Heart left ventricle (tissue), 16 donors: Measurements from ENCODE around the gene PRKAA2. TPM values are rescaled to one million over a fixed set of nuclear protein-coding genes. Genes with fewer than 3 reads are reported as not detected.

Experiments
- ATAC-seq, 4 donors: fragments of 200-7000 bp; cut with Tn5 transposase; one replicate each; pipeline ENCODE4 v1.9.1; 2020 to 2022; ENCODE audit warnings: moderate library complexity in 4 of 4, mild to moderate bottlenecking in 3 of 4, moderate number of reproducible peaks in 1 of 4
- DNase-seq, 5 donors: peaks; one replicate each; pipeline ENCODE4 v3.0.0-alpha.2; 2020
- H3K27ac ChIP-seq, 12 donors: fragments of 200-600 bp; sonication (generic) in 4 of 12; one replicate each; pipeline versions ENCODE4 v1.5.0 to v1.8.0; 2016 to 2022; ENCODE audit warnings: mild to moderate bottlenecking in 2 of 12
- H3K27me3 ChIP-seq, 9 donors: fragments of 200-600 bp; sonication (generic) in 2 of 9; one replicate each; pipeline versions ENCODE4 v1.5.1 to v1.8.0; 2016 to 2022; ENCODE audit warnings: mild to moderate bottlenecking in 3 of 9
- H3K36me3 ChIP-seq, 9 donors: fragments of 200-600 bp; sonication (generic) in 2 of 9; one replicate each; pipeline versions ENCODE4 v1.5.0 to v1.8.0; 2018 to 2022; ENCODE audit warnings: mild to moderate bottlenecking in 2 of 9
- H3K4me1 ChIP-seq, 12 donors: fragments of 200-600 bp; sonication (generic) in 4 of 12; one replicate each; pipeline versions ENCODE4 v1.5.0 to v1.8.0; 2016 to 2022; ENCODE audit warnings: mild to moderate bottlenecking in 3 of 12
- H3K4me3 ChIP-seq, 12 donors: fragments of 200-600 bp; sonication (generic) in 4 of 12; one replicate each; pipeline versions ENCODE4 v1.5.0 to v1.8.0; 2017 to 2022; ENCODE audit warnings: mild to moderate bottlenecking in 9 of 12, moderate library complexity in 4 of 12
- H3K9me3 ChIP-seq, 12 donors: fragments of 200-600 bp; sonication (generic) in 4 of 12; one replicate each; pipeline versions ENCODE4 v1.5.0 to v1.8.0; 2016 to 2022; ENCODE audit warnings: mild to moderate bottlenecking in 1 of 12
- CTCF ChIP-seq, 12 donors: fragments of 200-600 bp; sonication (generic) in 4 of 12; IDR thresholded peaks; one replicate each; pipeline versions ENCODE4 v1.5.0 to v1.8.0; 2018 to 2022; ENCODE audit warnings: antibody characterized with exemption in 12 of 12, mild to moderate bottlenecking in 5 of 12
- POLR2A ChIP-seq, 2 donors: fragments of 450-650 bp; IDR thresholded peaks; one replicate each; pipeline ENCODE4 v1.6.1; 2017; ENCODE audit warnings: antibody characterized with exemption in 2 of 2, mild to moderate bottlenecking in 2 of 2, moderate library complexity in 2 of 2
- WGBS, 4 donors: extraction: QIAGEN DNeasy Blood & Tissue Kit in 2 of 4; methylation state at CpG; one replicate each; pipeline versions ENCODE4 v1.1.5 to v1.1.7; 2013 to 2018; 5-methylcytosine and 5-hydroxymethylcytosine counted together
- intact Hi-C, 10 donors: fragments of 100-400 bp; cut with DNase I; formaldehyde crosslinking; loops; one replicate each; pipeline versions ENCODE4 v1.11.1 to v1.14.2; 2022
- polyA plus RNA-seq, 2 donors: library from polyadenylated mRNA; stranded (reverse); fragments of 200-250 nt; gene quantifications; one replicate each; pipeline ENCODE4 v1.2.3, GENCODE V29; 2013
- total RNA-seq, 9 donors: library from RNA; depleted of rRNA in 2 of 9; stranded (reverse); fragments of >200 nt in 2 of 9; fragmentation: NEBNext Ultra II Directional in 3 of 9; extraction: Animal tissue kit (Norgen Biotek cat#: 25700) in 3 of 9; gene quantifications; one replicate each; pipeline versions ENCODE4 v1.1.0 to v1.2.4, GENCODE V29; 2016 to 2023
- donor health status: ischemic (EF 13 %, LVEDD 7.1; RV severe dilation, severe dysfunction).
- donor health status: healthy with polysubstance abuse.
- donor health status: DM: no; HTN: yes; CAD: no.
- donor health status: DM: no; HTN: no; CAD: no.
- donor health status: ischemic (EF 25% LVEDD 6.9; RV normal size, moderate dysfunction).
- donor health status: ischemic (EF 25% LVEDD 5.7; RV mildly dilated, moderate dysfunction).
- donor health status: healthy.
- donor health status: DM: yes; HTN: yes; CAD: no.
- donor health status: ischemic (EF 35%, LVEDD 5.7; RV mildly dilated, moderate dysfunction).
- donor health status: nonischemic (EF 11% LVEDD 7.7; RV severe dilation, severe dysfunction).
- donor health status: DM: yes; HTN: yes; CAD: no.
- donor health status: PGD.
- donor health status: ischemic (EF 29% LVEDD 5.4; RV normal size, mild dysfunction).
- donor health status: nonischemic (EF 23%, LVEDD 6.1; RV moderate dilation, normal function).

The PRKAA2 gene
- total and polyA plus RNA-seq, 11 donors: 17.6 to 163 (median 105) TPM

GRCh38 chr1:56663846-56664245, 18.7 kb downstream of the PRKAA2 start:
- no peak for ATAC-seq
- WGBS, 4 donors: 84 to 92% (median 90%) methylated on average over 3 of the region's 3 CpGs

GRCh38 chr1:56665384-56665783, 20.3 kb downstream of the PRKAA2 start:
- Histone ChIP-seq H3K4me3 (no peak overlapping the region), H3K27me3 (no peaks in the 10 kb centered on the region), H3K36me3 (no peaks in the 10 kb centered on the region), H3K9me3 (no peaks in the 10 kb centered on the region), H3K4me1 (peaks cover 0 to 30% (median 4%) of the 10 kb centered on the region in 12 donors), H3K27ac (peak overlapping the region in 1 of 12 donors; percentile 25)
- DNase-seq (no peak), ATAC-seq (no peak)
- no peak for TF ChIP-seq CTCF (IDR thresholded peaks at IDR 0.05)
- no peak for TF ChIP-seq POLR2A (IDR thresholded peaks at IDR 0.05)
- intact Hi-C loops: no loop called here
- WGBS, 4 donors: 89 to 94% (median 94%) methylated on average over 1 of the region's 1 CpG

More at GRCh38 chr1:56663846-56664245, 18.7 kb downstream of the PRKAA2 start:
- intact Hi-C loops: no loop called here
- TF ChIP-seq CTCF (IDR thresholded peaks at IDR 0.05) (no peak), POLR2A (IDR thresholded peaks at IDR 0.05) (no peak)
- H3K36me3 ChIP-seq: no peaks in the 10 kb centered on the region
- H3K27me3 ChIP-seq: no peaks in the 10 kb centered on the region
- no peak for DNase-seq
- H3K4me3 ChIP-seq: no peak overlapping the region
- no peaks in the 10 kb centered on the region for H3K9me3 ChIP-seq
- H3K27ac ChIP-seq: no peak overlapping the region
- peaks cover 0 to 25% (median 5%) of the 10 kb centered on the region in 12 donors for H3K4me1 ChIP-seq

GRCh38 chr1:56666112-56666608, 21.0 kb downstream of the PRKAA2 start:
- no peaks in the 10 kb centered on the region for H3K27me3 ChIP-seq
- 46 to 61% (median 54%) methylated on average over 3 of the region's 3 CpGs for WGBS, 4 donors
- no peak overlapping the region for H3K4me3 ChIP-seq
- H3K9me3 ChIP-seq: no peaks in the 10 kb centered on the region
- no peaks in the 10 kb centered on the region for H3K36me3 ChIP-seq
- DNase-seq (no peak), ATAC-seq (peak in 1 of 4 donors; percentile 34)
- no peak overlapping the region for H3K27ac ChIP-seq
- peaks cover 0 to 33% (median 2%) of the 10 kb centered on the region in 12 donors for H3K4me1 ChIP-seq
- TF ChIP-seq POLR2A (IDR thresholded peaks at IDR 0.05) (no peak), CTCF (IDR thresholded peaks at IDR 0.05) (no peak)
- intact Hi-C loops: no loop called here

GRCh38 chr1:56670350-56670749, 25.2 kb downstream of the PRKAA2 start:
- 43 to 76% (median 60%) methylated on average over 2 of the region's 2 CpGs for WGBS, 4 donors
- Histone ChIP-seq H3K27ac (no peak overlapping the region), H3K4me3 (no peak overlapping the region), H3K36me3 (no peaks in the 10 kb centered on the region), H3K4me1 (peaks cover 0 to 51% (median 4%) of the 10 kb centered on the region in 12 donors), H3K9me3 (no peaks in the 10 kb centered on the region), H3K27me3 (no peaks in the 10 kb centered on the region)
- no peak for DNase-seq
- TF ChIP-seq CTCF (IDR thresholded peaks at IDR 0.05): no peak
- no peak for TF ChIP-seq POLR2A (IDR thresholded peaks at IDR 0.05)
- intact Hi-C loops: no loop called here
- peak in 3 of 4 donors; percentile 32 to 61 (median 52) for ATAC-seq
